ENCODE measurements around the gene MICAL3. TPM values are rescaled to one million over a fixed set of nuclear protein-coding genes. Genes with fewer than 3 reads are reported as not detected.
"Not testable (repeated sequence)": the region's sequence is repeated elsewhere in the genome, so short reads cannot be mapped to it uniquely, and the experiment has no call there.

The MICAL3 gene
- total and polyA plus RNA-seq, 5 experiments from 2014 or later, result 0.90 to 27.3 (median 1.3) TPM

GRCh38 chr22:17998913-17999312 is 25.4 kb downstream of the MICAL3 start:
- Mint-ChIP-seq H3K4me3 (peak overlapping the region in 2 of 10 donors; percentile 43 to 61), H3K9me3 (no peaks in the 10 kb centered on the region), H3K4me1 (peaks cover 24 to 81% (median 52%) of the 10 kb centered on the region in 4 donors), H3K36me3 (no peaks in the 10 kb centered on the region), H3K27ac (peak overlapping the region in 7 of 10 donors; percentile 41 to 84 (median 70)), H3K27me3 (peaks cover 0 to 4% (median 0%) of the 10 kb centered on the region in 5 donors)
- DNase-seq (no peak), ATAC-seq (no peak)
- POLR2A ChIA-PET, result interaction anchor here (1.0 kb wide), 1 partner anchor 79 kb away, joined by 4 read pairs; the partner anchor contains the start of gene PEX26

DNA sequence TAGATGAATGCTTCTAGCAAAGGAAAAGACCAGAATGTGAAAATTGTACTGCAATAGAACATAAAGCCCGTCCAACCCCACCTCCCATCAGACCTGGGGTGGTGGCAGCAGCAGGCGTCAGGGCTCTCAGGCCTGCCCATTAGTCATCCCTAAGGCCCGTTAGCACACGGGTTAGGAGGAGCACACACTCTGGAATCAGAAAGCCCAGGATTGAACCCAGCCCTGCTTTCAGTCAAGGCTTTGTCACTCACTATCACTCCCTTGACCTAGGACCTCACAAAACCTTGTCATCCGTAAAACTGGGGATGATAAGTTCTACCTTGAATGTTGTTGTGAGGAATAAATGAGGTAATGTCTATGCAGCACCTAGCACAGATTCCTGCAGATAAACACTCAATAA is 26.9 kb downstream of the MICAL3 start:
- H3K4me1 Mint-ChIP-seq, result peaks cover 23 to 84% (median 52%) of the 10 kb centered on the region in 4 donors

GRCh38 chr22:17995256-17995655 is 29.1 kb downstream of the MICAL3 start:
- H3K9me3 Mint-ChIP-seq, H3K27me3 Mint-ChIP-seq, DNase-seq, H3K36me3 Mint-ChIP-seq, ATAC-seq, POLR2A ChIA-PET: not testable (repeated sequence)
- peak overlapping the region in 1 of 10 donors; percentile 33 for H3K4me3 Mint-ChIP-seq
- H3K27ac Mint-ChIP-seq, result peak overlapping the region in 7 of 10 donors; percentile 14 to 79 (median 44)
- H3K4me1 Mint-ChIP-seq, result peaks cover 18 to 82% (median 44%) of the 10 kb centered on the region in 4 donors

More for the DNA sequence above, 26.9 kb downstream of the MICAL3 start:
- POLR2A ChIA-PET, result interaction anchor here (0.6 to 1.5 kb wide), 4 partner anchors 31 to 79 kb away, joined by 3 read pairs; no protein-coding TSS in a partner anchor
- DNase-seq (no peak), ATAC-seq (no peak)
- Mint-ChIP-seq H3K27me3 (peaks cover 0 to 2% (median 0%) of the 10 kb centered on the region in 5 donors), H3K36me3 (no peaks in the 10 kb centered on the region), H3K4me3 (peak overlapping the region in 8 of 10 donors; percentile 12 to 63 (median 52)), H3K9me3 (no peaks in the 10 kb centered on the region), H3K27ac (peak overlapping the region; percentile 37 to 94 (median 80))

- no peaks in the 10 kb centered on the region for H3K27me3 Mint-ChIP-seq
- ATAC-seq (peak in 1 of 2 donors; percentile 11), DNase-seq (no peak)
- H3K36me3 Mint-ChIP-seq, result no peaks in the 10 kb centered on the region
- H3K4me3 Mint-ChIP-seq, result peak overlapping the region in 1 of 10 donors; percentile 33
- H3K4me1 Mint-ChIP-seq, result peaks cover 14 to 81% (median 41%) of the 10 kb centered on the region in 4 donors
- POLR2A ChIA-PET, result no interaction called here
- no peaks in the 10 kb centered on the region for H3K9me3 Mint-ChIP-seq
- peak overlapping the region in 9 of 10 donors; percentile 8 to 79 (median 44) for H3K27ac Mint-ChIP-seq
Measured at GRCh38 chr22:17994424-17995108, 29.8 kb downstream of the MICAL3 start.

DNA sequence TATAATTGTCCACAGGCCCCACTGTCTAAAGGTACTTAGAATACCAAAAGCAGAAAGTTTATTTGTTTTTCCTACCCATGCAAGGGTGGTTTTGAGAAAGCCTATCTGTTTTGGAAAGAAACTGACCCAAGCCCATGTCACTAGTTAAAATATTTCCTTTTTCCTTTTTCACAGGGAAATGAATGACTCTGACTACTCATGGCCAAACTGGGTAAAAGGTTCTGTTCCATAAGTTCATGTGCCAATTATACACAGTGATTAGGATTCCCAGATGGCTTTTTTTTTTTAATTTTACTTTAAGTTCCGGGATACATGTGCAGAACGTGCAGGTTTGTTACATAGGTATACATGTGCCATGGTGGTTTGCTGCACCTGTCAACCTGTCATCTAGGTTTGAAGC is 31.4 kb downstream of the MICAL3 start:
- ATAC-seq, H3K36me3 Mint-ChIP-seq, H3K9me3 Mint-ChIP-seq, H3K4me3 Mint-ChIP-seq, POLR2A ChIA-PET, H3K27me3 Mint-ChIP-seq, DNase-seq: not testable (repeated sequence)
- Mint-ChIP-seq H3K27ac (peak overlapping the region in 3 of 10 donors; percentile 13 to 73 (median 58)), H3K4me1 (peaks cover 21 to 77% (median 43%) of the 10 kb centered on the region in 4 donors)

DNA sequence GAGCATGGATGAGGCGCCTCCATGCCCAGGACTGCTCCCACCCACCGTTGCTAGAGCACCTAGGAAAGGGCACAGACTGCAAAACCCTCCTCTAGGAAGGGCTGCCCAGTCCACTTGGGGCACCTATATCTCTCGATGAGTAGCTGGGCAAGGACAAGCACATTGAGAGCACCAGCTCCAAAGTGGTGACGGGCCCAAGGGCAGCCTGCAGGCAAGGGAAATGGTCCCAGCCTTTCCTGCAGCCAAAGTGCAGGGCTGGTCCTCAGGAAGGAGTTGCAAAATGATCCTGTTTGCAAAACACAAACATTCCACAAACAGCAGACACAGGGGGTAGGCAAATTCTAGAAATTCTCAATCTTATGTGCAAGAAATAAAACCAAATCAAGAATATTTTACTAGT is 32.4 kb downstream of the MICAL3 start:
- POLR2A ChIA-PET, H3K9me3 Mint-ChIP-seq, ATAC-seq, DNase-seq, H3K27me3 Mint-ChIP-seq, H3K4me3 Mint-ChIP-seq, H3K36me3 Mint-ChIP-seq: not testable (repeated sequence)
- peaks cover 16 to 73% (median 35%) of the 10 kb centered on the region in 4 donors for H3K4me1 Mint-ChIP-seq
- peak overlapping the region in 1 of 10 donors; percentile 53 for H3K27ac Mint-ChIP-seq

- no peaks in the 10 kb centered on the region for H3K9me3 Mint-ChIP-seq
- no peaks in the 10 kb centered on the region for H3K36me3 Mint-ChIP-seq
- ATAC-seq, result no peak
- peaks cover 12 to 69% (median 26%) of the 10 kb centered on the region in 4 donors for H3K4me1 Mint-ChIP-seq
- no peaks in the 10 kb centered on the region for H3K27me3 Mint-ChIP-seq
- DNase-seq, result no peak
- POLR2A ChIA-PET, result no interaction called here
- no peak overlapping the region for H3K27ac Mint-ChIP-seq
- no peak overlapping the region for H3K4me3 Mint-ChIP-seq
Measured at GRCh38 chr22:17990942-17991341, 33.4 kb downstream of the MICAL3 start.

DNA sequence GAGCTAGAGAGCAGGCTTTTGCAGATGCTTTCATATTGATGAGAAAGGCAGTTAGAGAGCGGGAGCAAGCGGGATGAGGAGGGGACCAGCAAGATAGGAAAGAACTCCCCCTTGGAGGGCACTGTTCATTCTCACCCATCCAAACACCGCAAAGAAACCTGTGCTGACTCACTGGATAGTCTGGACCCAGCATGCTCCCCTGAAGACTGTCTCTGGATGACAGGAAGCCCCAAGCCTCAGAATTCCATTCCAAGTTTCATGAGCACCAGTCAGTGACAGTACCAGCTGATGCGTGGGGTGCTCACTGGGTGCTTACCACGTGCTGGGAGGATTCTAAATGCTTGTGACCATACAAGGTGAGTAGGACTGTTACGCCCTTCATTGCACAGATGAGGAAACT is 34.2 kb downstream of the MICAL3 start:
- ATAC-seq (no peak), DNase-seq (no peak)
- Mint-ChIP-seq H3K36me3 (no peaks in the 10 kb centered on the region), H3K4me1 (peaks cover 12 to 66% (median 26%) of the 10 kb centered on the region in 4 donors), H3K9me3 (no peaks in the 10 kb centered on the region), H3K27me3 (no peaks in the 10 kb centered on the region), H3K4me3 (no peak overlapping the region), H3K27ac (peak overlapping the region in 4 of 10 donors; percentile 7 to 31 (median 20))
- POLR2A ChIA-PET, result no interaction called here

- Mint-ChIP-seq H3K27me3 (no peaks in the 10 kb centered on the region), H3K4me3 (no peak overlapping the region), H3K9me3 (no peaks in the 10 kb centered on the region), H3K4me1 (peaks cover 12 to 63% (median 24%) of the 10 kb centered on the region in 4 donors), H3K27ac (peak overlapping the region in 7 of 10 donors; percentile 14 to 88 (median 53)), H3K36me3 (no peaks in the 10 kb centered on the region)
- DNase-seq, result no peak
- POLR2A ChIA-PET, result no interaction called here
- no peak for ATAC-seq
Measured at GRCh38 chr22:17988800-17989513, 35.4 kb downstream of the MICAL3 start.

DNA sequence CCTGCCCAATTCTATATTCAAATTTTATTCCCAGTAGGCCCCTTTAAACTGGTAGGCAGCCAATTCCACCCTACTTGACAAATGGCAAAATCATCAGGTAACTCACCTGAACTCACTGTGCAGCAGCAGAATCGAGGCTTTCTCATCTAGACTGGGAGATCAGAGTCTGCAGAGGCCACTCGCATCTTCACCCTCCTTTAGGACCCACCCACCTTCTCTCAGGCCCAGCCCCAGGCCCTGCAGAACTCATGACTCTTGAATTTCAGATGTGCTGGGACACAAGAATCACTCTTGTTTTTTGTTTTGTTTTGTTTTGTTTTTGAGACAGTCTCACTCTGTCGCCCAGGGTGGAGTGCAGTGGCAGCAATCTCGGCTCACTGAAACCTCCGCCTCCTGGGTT is 38.8 kb downstream of the MICAL3 start:
- peaks cover 21 to 62% (median 32%) of the 10 kb centered on the region in 4 donors for H3K4me1 Mint-ChIP-seq
- H3K27me3 Mint-ChIP-seq, result no peaks in the 10 kb centered on the region
- POLR2A ChIA-PET, result no interaction called here
- no peaks in the 10 kb centered on the region for H3K36me3 Mint-ChIP-seq
- ATAC-seq (no peak), DNase-seq (no peak)
- H3K4me3 Mint-ChIP-seq, result no peak overlapping the region
- no peaks in the 10 kb centered on the region for H3K9me3 Mint-ChIP-seq
- H3K27ac Mint-ChIP-seq, result peak overlapping the region in 8 of 10 donors; percentile 1 to 86 (median 50)

DNA sequence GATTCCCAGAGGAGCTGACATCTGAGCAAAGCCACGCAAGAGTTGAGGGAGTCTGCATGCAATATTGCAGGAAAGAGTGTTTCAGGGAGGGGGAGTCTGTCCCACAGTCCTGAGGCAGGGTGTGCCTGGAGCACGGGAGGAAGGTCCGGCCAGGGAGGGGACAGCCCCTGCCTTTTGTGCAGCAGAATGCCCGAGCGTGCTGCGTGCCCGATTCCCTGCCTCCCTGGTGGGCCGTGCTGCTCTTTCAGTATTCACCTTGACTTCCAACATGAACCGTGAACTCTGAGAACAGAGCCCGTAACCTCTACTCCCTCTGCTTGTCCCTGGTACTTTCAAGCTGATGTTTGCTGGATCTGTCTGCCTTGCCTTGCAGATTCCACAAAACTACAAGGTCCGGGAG is 39.3 kb downstream of the MICAL3 start:
- H3K4me1 Mint-ChIP-seq, result peaks cover 26 to 67% (median 35%) of the 10 kb centered on the region in 4 donors
- H3K27ac Mint-ChIP-seq, result peak overlapping the region in 4 of 10 donors; percentile 46 to 61 (median 50)
- H3K9me3 Mint-ChIP-seq, POLR2A ChIA-PET, DNase-seq, H3K4me3 Mint-ChIP-seq, ATAC-seq, H3K27me3 Mint-ChIP-seq, H3K36me3 Mint-ChIP-seq: not testable (repeated sequence)

DNA sequence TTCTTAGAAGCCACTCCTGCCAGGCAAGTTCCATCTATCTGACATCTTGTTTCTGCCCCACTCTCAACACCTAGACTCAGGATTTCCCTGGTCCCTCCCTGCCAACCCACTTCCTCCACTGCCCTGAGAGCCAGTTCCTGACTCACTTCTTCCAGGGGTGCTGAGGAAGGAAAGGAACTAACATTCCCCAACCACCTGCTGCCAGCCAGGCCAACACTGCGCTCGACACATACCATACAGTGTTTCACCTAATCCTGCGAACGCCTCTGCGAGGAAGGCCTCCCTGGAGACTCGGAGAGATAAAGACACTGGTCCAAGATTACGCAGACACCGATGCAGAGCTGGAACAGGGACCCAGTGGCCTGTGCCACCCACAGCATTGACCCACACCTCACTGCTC is 40.2 kb downstream of the MICAL3 start:
- no peaks in the 10 kb centered on the region for H3K27me3 Mint-ChIP-seq
- peak overlapping the region in 2 of 10 donors; percentile 39 to 51 for H3K27ac Mint-ChIP-seq
- no peaks in the 10 kb centered on the region for H3K36me3 Mint-ChIP-seq
- POLR2A ChIA-PET, result interaction anchor here (1.1 kb wide), 1 partner anchor 10 kb away, joined by 3 read pairs; no protein-coding TSS in a partner anchor
- H3K9me3 Mint-ChIP-seq, result no peaks in the 10 kb centered on the region
- peaks cover 21 to 64% (median 32%) of the 10 kb centered on the region in 4 donors for H3K4me1 Mint-ChIP-seq
- H3K4me3 Mint-ChIP-seq, result no peak overlapping the region
- DNase-seq (no peak), ATAC-seq (no peak)
